Neutrophil (primary cell): Measurements from ENCODE around the gene MAPK1IP1L.
"Not testable (repeated sequence)": the region's sequence is repeated elsewhere in the genome, so short reads cannot be mapped to it uniquely, and the experiment has no call there.

Experiments used
- H3K27ac ChIP-seq: fragments of 200-600 bp; sonication (generic); 2 replicates; pipeline ENCODE4 v1.5.1; 2016; ENCODE audit warnings: mild to moderate bottlenecking, moderate library complexity
- H3K27me3 ChIP-seq: fragments of 200-600 bp; sonication (generic); 2 replicates; pipeline ENCODE4 v1.6.0; 2016; ENCODE audit warnings: mild to moderate bottlenecking
- H3K36me3 ChIP-seq: fragments of 200-600 bp; sonication (generic); 2 replicates; pipeline ENCODE4 v1.5.1; 2017
- H3K4me1 ChIP-seq, 2 experiments: fragments of 200-600 bp in 1 of 2; sonication (generic) in 1 of 2; 1 replicate in 1 of 2; 2 replicates in 1 of 2; pipeline versions ENCODE4 v1.5.1 to v1.6.1; 2013 to 2016; ENCODE audit warnings: low read depth in 1 of 2, low read length in 1 of 2, mild to moderate bottlenecking in 1 of 2, moderate library complexity in 1 of 2; ENCODE audit not compliant: control insufficient read depth in 1 of 2, insufficient read depth in 1 of 2
- H3K4me3 ChIP-seq, 2 experiments: fragments of 200-600 bp in 1 of 2; sonication (generic) in 1 of 2; 1 replicate in 1 of 2; 2 replicates in 1 of 2; pipeline ENCODE4 v1.5.1; 2013 to 2016; ENCODE audit warnings: low read depth in 1 of 2, low read length in 1 of 2, mild to moderate bottlenecking in 1 of 2, moderate library complexity in 1 of 2
- H3K9me3 ChIP-seq: fragments of 200-600 bp; sonication (generic); 2 replicates; pipeline ENCODE4 v1.5.1; 2016
- CTCF ChIP-seq: fragments of 200-600 bp; sonication (generic); IDR thresholded peaks from 2 replicates; pipeline ENCODE4 v1.5.1; 2016; ENCODE audit warnings: antibody characterized with exemption

MAPK1IP1L gene

GRCh38 chr14:55057919-55058318 is 6.5 kb downstream of the MAPK1IP1L start:
- Histone ChIP-seq H3K4me1 (peaks cover 3% of the 10 kb centered on the region in 2 experiments), H3K27ac (no peak overlapping the region), H3K27me3 (no peaks in the 10 kb centered on the region)

DNA sequence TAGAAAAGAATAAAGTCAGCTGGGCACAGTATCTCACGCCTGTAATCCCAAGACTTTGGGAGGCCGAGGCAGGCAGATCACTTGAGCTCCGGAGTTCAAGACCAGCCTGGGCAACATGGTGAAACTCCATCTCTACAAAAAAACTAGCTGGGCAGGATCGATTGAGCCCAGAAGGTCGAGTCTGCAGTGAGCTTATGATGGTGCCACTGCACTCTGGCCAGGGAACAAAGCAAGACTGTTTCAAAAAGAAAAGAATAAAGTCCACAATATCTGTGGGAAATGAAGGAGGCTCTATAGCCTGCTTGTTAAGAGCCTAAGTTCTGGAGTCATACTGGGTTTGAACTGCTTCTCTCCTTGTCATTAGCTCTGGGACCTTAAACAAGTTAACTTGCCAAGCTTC is 7.9 kb downstream of the MAPK1IP1L start:
- Histone ChIP-seq H3K4me3 (no peak overlapping the region), H3K36me3 (peaks cover 24% of the 10 kb centered on the region), H3K4me1 (no peaks in the 10 kb centered on the region), H3K27me3 (no peaks in the 10 kb centered on the region), H3K27ac (no peak overlapping the region), H3K9me3 (no peaks in the 10 kb centered on the region)
- no peak for TF ChIP-seq CTCF

More at GRCh38 chr14:55057919-55058318, 6.5 kb downstream of the MAPK1IP1L start:
- Histone ChIP-seq H3K36me3 (peaks cover 10% of the 10 kb centered on the region), H3K4me3 (no peak overlapping the region), H3K9me3 (no peaks in the 10 kb centered on the region)
- no peak for TF ChIP-seq CTCF

DNA sequence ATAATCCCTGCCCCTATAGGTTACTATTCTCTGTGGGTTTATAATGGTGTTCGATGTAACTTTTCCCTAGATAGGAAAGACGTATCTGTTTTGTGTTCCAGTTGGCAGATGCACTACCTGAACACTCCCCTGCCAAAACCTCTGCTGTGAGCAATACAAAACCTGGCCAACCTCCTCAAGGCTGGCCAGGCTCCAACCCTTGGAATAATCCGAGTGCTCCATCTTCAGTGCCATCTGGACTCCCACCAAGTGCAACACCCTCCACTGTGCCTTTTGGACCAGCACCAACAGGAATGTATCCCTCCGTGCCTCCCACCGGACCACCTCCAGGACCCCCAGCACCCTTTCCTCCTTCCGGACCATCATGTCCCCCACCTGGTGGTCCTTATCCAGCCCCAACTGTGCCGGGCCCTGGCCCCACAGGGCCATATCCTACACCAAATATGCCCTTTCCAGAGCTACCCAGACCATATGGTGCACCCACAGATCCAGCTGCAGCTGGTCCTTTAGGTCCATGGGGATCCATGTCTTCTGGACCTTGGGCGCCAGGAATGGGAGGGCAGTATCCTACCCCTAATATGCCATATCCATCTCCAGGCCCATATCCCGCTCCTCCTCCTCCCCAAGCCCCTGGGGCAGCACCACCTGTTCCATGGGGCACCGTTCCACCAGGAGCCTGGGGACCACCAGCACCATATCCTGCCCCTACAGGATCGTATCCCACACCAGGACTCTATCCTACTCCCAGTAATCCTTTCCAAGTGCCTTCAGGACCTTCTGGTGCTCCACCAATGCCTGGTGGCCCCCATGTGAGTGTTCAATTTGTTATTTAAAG is 11.3 kb downstream of the MAPK1IP1L start:
- Histone ChIP-seq H3K27ac (no peak overlapping the region), H3K9me3 (no peaks in the 10 kb centered on the region), H3K4me1 (no peaks in the 10 kb centered on the region), H3K27me3 (no peaks in the 10 kb centered on the region), H3K4me3 (no peak overlapping the region), H3K36me3 (peaks cover 49% of the 10 kb centered on the region)
- no peak for TF ChIP-seq CTCF

DNA sequence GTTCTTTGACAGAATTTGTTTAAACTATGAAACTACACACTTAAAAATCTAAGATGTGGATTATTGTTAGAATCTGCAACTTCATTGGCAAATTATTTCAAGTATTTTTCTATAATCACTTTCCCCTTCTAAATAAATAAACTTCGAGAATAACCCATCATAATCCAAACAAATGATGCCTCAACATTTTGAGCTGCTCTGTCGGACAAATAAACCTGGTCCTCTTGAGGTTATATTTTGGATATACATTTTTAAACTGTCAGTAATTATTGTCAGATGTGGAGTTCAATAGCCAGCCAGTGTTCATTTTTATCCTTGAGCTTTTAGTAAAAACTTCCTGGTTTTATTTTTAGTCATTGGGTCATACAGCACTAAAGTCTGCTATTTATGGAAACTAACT is 13.4 kb downstream of the MAPK1IP1L start:
- not testable (repeated sequence) for H3K4me1 ChIP-seq, H3K4me3 ChIP-seq, H3K27ac ChIP-seq, H3K27me3 ChIP-seq, H3K9me3 ChIP-seq
- peaks cover 55% of the 10 kb centered on the region for H3K36me3 ChIP-seq

GRCh38 chr14:55065411-55065810 is 14.0 kb downstream of the MAPK1IP1L start:
- Histone ChIP-seq H3K4me3 (no peak overlapping the region), H3K27ac (no peak overlapping the region), H3K9me3 (no peaks in the 10 kb centered on the region)

More at GRCh38 chr14:55065411-55065810, 14.0 kb downstream of the MAPK1IP1L start:
- TF ChIP-seq CTCF, result no peak
- no peaks in the 10 kb centered on the region for H3K4me1 ChIP-seq
- H3K36me3 ChIP-seq, result peaks cover 55% of the 10 kb centered on the region
- no peaks in the 10 kb centered on the region for H3K27me3 ChIP-seq
